CD14-positive monocyte (primary cell): Measurements from ENCODE around the gene PCDHA4. TPM values are rescaled to one million over a fixed set of nuclear protein-coding genes. Genes with fewer than 3 reads are reported as not detected.
"Not testable (repeated sequence)": the region's sequence is repeated elsewhere in the genome, so short reads cannot be mapped to it uniquely, and the experiment has no call there.

Source experiments
- DNase-seq, 3 donors: peaks; one replicate each; pipeline ENCODE4 v3.0.0-alpha.2; 2011 to 2022
- H2AFZ ChIP-seq: 2 replicates; pipeline ENCODE4 v1.6.0; 2012; ENCODE audit warnings: mild to moderate bottlenecking, low read depth, low read length, inconsistent platforms; ENCODE audit not compliant: insufficient read depth, poor library complexity, severe bottlenecking
- H3K27ac ChIP-seq, 2 donors: 1 replicate in 1 of 2; 2 replicates in 1 of 2; pipeline ENCODE4 v1.5.1; 2012 to 2013; ENCODE audit warnings: low read length in 2 of 2, control low read depth in 1 of 2, inconsistent platforms in 1 of 2, low read depth in 1 of 2, mild to moderate bottlenecking in 1 of 2
- H3K27me3 ChIP-seq, 2 donors: one replicate each; pipeline versions ENCODE4 v1.6.0 to v1.6.1; 2011 to 2013; ENCODE audit warnings: low read length in 2 of 2; ENCODE audit not compliant: control insufficient read depth in 2 of 2, insufficient read depth in 2 of 2
- H3K36me3 ChIP-seq, 2 donors: replicated peaks in 1 of 2; 1 replicate in 1 of 2; 2 replicates in 1 of 2; pipeline versions ENCODE4 v1.5.1 to v1.6.1; 2012 to 2013; ENCODE audit warnings: low read length in 2 of 2, control low read depth in 1 of 2, inconsistent platforms in 1 of 2, mild to moderate bottlenecking in 1 of 2; ENCODE audit not compliant: insufficient read depth in 2 of 2, control insufficient read depth in 1 of 2
- H3K4me1 ChIP-seq, 2 donors: 1 replicate in 1 of 2; 2 replicates in 1 of 2; pipeline versions ENCODE4 v1.5.1 to v1.6.1; 2012 to 2013; ENCODE audit warnings: low read length in 2 of 2, control low read depth in 1 of 2, inconsistent platforms in 1 of 2, mild to moderate bottlenecking in 1 of 2, moderate library complexity in 1 of 2; ENCODE audit not compliant: insufficient read depth in 2 of 2, control insufficient read depth in 1 of 2
- H3K4me2 ChIP-seq: replicated peaks from 2 replicates; pipeline ENCODE3; 2012; ENCODE audit warnings: low read length, moderate library complexity, mild to moderate bottlenecking; ENCODE audit not compliant: poor library complexity, severe bottlenecking; ENCODE audit errors: extremely low read depth
- H3K4me3 ChIP-seq, 3 experiments: fragments of 200-600 bp in 1 of 3; sonication (generic) in 1 of 3; replicated peaks in 1 of 3; 1 replicate in 2 of 3; 2 replicates in 1 of 3; pipeline ENCODE4 v1.5.1; 2011 to 2013; ENCODE audit warnings: low read length in 3 of 3, mild to moderate bottlenecking in 3 of 3, control low read depth in 2 of 3, low read depth in 2 of 3, inconsistent platforms in 1 of 3, moderate library complexity in 1 of 3
- H3K79me2 ChIP-seq: 2 replicates; pipeline ENCODE4 v1.6.0; 2012; ENCODE audit warnings: mild to moderate bottlenecking, control low read depth, inconsistent platforms, low read length, moderate library complexity; ENCODE audit not compliant: insufficient read depth
- H3K9ac ChIP-seq: 2 replicates; pipeline ENCODE4 v1.6.0; 2017; ENCODE audit warnings: low read length, mild to moderate bottlenecking; ENCODE audit not compliant: insufficient read depth, poor library complexity, severe bottlenecking
- H3K9me3 ChIP-seq, 2 donors: replicated peaks in 1 of 2; 1 replicate in 1 of 2; 2 replicates in 1 of 2; pipeline versions ENCODE4 v1.5.1 to v1.6.1; 2012 to 2013; ENCODE audit warnings: low read length in 2 of 2, control low read depth in 1 of 2; ENCODE audit not compliant: control insufficient read depth in 1 of 2, insufficient read depth in 1 of 2
- H4K20me1 ChIP-seq: 2 replicates; pipeline ENCODE4 v1.6.0; 2012; ENCODE audit warnings: mild to moderate bottlenecking, low read length, control low read depth, moderate library complexity; ENCODE audit not compliant: insufficient read depth
- H3K27ac Mint-ChIP-seq, 7 donors: one replicate each; pipeline ENCODE4 v1.8.0; 2020; ENCODE audit warnings: mild to moderate bottlenecking in 7 of 7, mixed read lengths in 7 of 7, moderate library complexity in 6 of 7, inconsistent platforms in 2 of 7
- H3K27me3 Mint-ChIP-seq, 3 donors: one replicate each; pipeline ENCODE4 v1.8.0; 2021 to 2022; ENCODE audit warnings: low read depth in 3 of 3, mild to moderate bottlenecking in 3 of 3, mixed read lengths in 3 of 3, moderate library complexity in 3 of 3, inconsistent platforms in 1 of 3
- H3K36me3 Mint-ChIP-seq, 2 donors: one replicate each; pipeline ENCODE4 v1.8.0; 2020; ENCODE audit warnings: mixed read lengths in 2 of 2, inconsistent platforms in 1 of 2, mild to moderate bottlenecking in 1 of 2
- H3K4me1 Mint-ChIP-seq: one replicate; pipeline ENCODE4 v1.8.0; 2020; ENCODE audit warnings: mild to moderate bottlenecking, mixed read lengths
- H3K4me3 Mint-ChIP-seq, 2 donors: one replicate each; pipeline ENCODE4 v1.8.0; 2020; ENCODE audit warnings: mild to moderate bottlenecking in 2 of 2, mixed read lengths in 2 of 2, moderate library complexity in 1 of 2
- H3K9me3 Mint-ChIP-seq, 7 donors: one replicate each; pipeline ENCODE4 v1.8.0; 2020 to 2022; ENCODE audit warnings: mixed read lengths in 7 of 7, mild to moderate bottlenecking in 6 of 7, moderate library complexity in 6 of 7, inconsistent platforms in 2 of 7
- whole genome bisulfite sequencing: methylation state at CpG from one replicate; pipeline ENCODE4 v1.1.5; 2013; ENCODE audit warnings: missing lambda C conversion rate; ENCODE audit not compliant: insufficient coverage; 5-methylcytosine and 5-hydroxymethylcytosine counted together
- intact Hi-C, 2 donors: fragments of 100-400 bp; cut with micrococcal nuclease; formaldehyde crosslinking; loops; one replicate each; pipeline versions ENCODE4 v1.15.0 to v1.15.1; 2023
- polyA plus RNA-seq, 3 donors: library from polyadenylated mRNA; depleted of rRNA in 1 of 3; unstranded in 2 of 3; stranded (reverse) in 1 of 3; fragments of 300-500 nt in 2 of 3; fragments of >200 nt in 1 of 3; fragmentation: Illumina TruSeq in 2 of 3; gene quantifications; 1 replicate in 2 of 3; 2 replicates in 1 of 3; pipeline ENCODE4 v1.2.3, GENCODE V29; 2012 to 2021
- TF ChIP-seq, protein P1 (sequence below): fragments of 200-600 bp; IDR thresholded peaks from one replicate; pipeline ENCODE4 v1.8.0; 2022; ENCODE audit warnings: antibody characterized with exemption, mild to moderate bottlenecking

The PCDHA4 gene
- polyA plus RNA-seq, 3 donors: not detected

DNA sequence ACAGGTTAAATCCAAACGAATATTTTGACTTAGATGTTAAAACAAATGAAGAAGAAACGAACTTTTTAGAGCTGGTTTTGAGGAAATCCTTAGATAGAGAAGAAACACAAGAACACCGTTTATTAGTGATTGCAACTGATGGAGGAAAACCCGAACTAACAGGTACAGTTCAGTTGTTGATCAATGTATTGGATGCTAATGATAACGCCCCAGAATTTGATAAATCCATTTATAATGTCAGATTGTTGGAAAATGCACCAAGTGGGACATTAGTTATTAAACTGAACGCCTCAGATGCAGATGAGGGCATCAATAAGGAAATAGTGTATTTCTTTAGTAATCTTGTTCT, 15.4 kb downstream of the PCDHA4 start:
- no peaks in the 10 kb centered on the region for H4K20me1 ChIP-seq
- H3K79me2 ChIP-seq: no peaks in the 10 kb centered on the region
- Mint-ChIP-seq H3K27ac (no peak overlapping the region), H3K4me3 (no peak overlapping the region), H3K4me1 (no peaks in the 10 kb centered on the region), H3K27me3 (peaks cover 9 to 15% (median 11%) of the 10 kb centered on the region in 3 donors), H3K36me3 (peaks cover 0 to 4% of the 10 kb centered on the region in 2 donors), H3K9me3 (peaks cover 22 to 41% (median 36%) of the 10 kb centered on the region in 7 donors)
- H3K9me3 ChIP-seq: peaks cover 31 to 38% of the 10 kb centered on the region in 2 donors
- H3K27me3 ChIP-seq: peaks cover 0 to 6% of the 10 kb centered on the region in 2 donors
- H3K9ac ChIP-seq: no peak overlapping the region
- no peak overlapping the region for H3K27ac ChIP-seq
- H3K4me1 ChIP-seq: no peaks in the 10 kb centered on the region
- no peaks in the 10 kb centered on the region for H3K36me3 ChIP-seq
- TF ChIP-seq, protein P1, sequence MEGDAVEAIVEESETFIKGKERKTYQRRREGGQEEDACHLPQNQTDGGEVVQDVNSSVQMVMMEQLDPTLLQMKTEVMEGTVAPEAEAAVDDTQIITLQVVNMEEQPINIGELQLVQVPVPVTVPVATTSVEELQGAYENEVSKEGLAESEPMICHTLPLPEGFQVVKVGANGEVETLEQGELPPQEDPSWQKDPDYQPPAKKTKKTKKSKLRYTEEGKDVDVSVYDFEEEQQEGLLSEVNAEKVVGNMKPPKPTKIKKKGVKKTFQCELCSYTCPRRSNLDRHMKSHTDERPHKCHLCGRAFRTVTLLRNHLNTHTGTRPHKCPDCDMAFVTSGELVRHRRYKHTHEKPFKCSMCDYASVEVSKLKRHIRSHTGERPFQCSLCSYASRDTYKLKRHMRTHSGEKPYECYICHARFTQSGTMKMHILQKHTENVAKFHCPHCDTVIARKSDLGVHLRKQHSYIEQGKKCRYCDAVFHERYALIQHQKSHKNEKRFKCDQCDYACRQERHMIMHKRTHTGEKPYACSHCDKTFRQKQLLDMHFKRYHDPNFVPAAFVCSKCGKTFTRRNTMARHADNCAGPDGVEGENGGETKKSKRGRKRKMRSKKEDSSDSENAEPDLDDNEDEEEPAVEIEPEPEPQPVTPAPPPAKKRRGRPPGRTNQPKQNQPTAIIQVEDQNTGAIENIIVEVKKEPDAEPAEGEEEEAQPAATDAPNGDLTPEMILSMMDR: no peak
- no peak overlapping the region for H3K4me3 ChIP-seq
- no peak for DNase-seq
- intact Hi-C loops: loop anchor here in 1 of 2 donors (10.0 kb wide), 1 partner anchor 53 kb away; the partner anchor contains the start of gene PCDHA12
- no peak overlapping the region for H3K4me2 ChIP-seq
- H2AFZ ChIP-seq: no peak overlapping the region
- WGBS: 23% methylated on average over 2 of the region's 6 CpGs

DNA sequence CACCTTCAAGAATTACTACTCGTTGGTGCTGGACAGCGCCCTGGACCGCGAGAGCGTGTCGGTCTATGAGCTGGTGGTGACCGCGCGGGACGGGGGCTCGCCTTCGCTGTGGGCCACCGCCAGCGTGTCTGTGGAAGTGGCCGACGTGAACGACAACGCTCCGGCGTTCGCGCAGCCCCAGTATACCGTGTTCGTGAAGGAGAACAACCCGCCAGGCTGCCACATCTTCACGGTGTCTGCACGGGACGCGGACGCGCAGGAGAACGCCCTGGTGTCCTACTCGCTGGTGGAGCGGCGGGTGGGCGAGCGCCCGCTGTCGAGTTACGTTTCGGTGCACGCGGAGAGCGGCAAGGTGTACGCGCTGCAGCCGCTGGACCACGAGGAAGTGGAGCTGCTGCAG, 16.1 kb downstream of the PCDHA4 start:
- H3K36me3 Mint-ChIP-seq, H3K36me3 ChIP-seq, H3K4me1 Mint-ChIP-seq, DNase-seq, H3K4me3 ChIP-seq, H3K4me3 Mint-ChIP-seq, H3K4me1 ChIP-seq, H3K79me2 ChIP-seq, H4K20me1 ChIP-seq, H3K9ac ChIP-seq, H2AFZ ChIP-seq, H3K27ac Mint-ChIP-seq, H3K4me2 ChIP-seq, H3K27ac ChIP-seq: not testable (repeated sequence)
- intact Hi-C loops: loop anchor here in 1 of 2 donors (10.0 kb wide), 1 partner anchor 52 kb away; the partner anchor contains the start of gene PCDHA12
- 55% methylated on average over 48 of the region's 48 CpGs for WGBS
- Histone ChIP-seq H3K27me3 (peaks cover 0 to 13% of the 10 kb centered on the region in 2 donors), H3K9me3 (peaks cover 33 to 45% of the 10 kb centered on the region in 2 donors)
- peaks cover 25 to 47% (median 41%) of the 10 kb centered on the region in 7 donors for H3K9me3 Mint-ChIP-seq
- peaks cover 11 to 21% (median 15%) of the 10 kb centered on the region in 3 donors for H3K27me3 Mint-ChIP-seq
